RWPE1 (cell line): Measurements from ENCODE around the gene ABT1.

Source experiments
- CTCF ChIA-PET: fragments of 350-600 bp; sonication (Branson Sonifier 250); formaldehyde crosslinking; extraction: SDS; loops from one replicate; lab custom pipeline; 2021; lab: Yijun Ruan, JAX
- POLR2A ChIA-PET: fragments of 400-600 bp; formaldehyde crosslinking; extraction: SDS; loops from one replicate; lab custom pipeline; 2020; ENCODE audit warnings: antibody characterized with exemption; ENCODE audit not compliant: low non-redundant PET; lab: Yijun Ruan, JAX
- DNase-seq: peaks from one replicate; pipeline ENCODE4 v3.0.0; 2012; ENCODE audit warnings: low spot score
- H3K27ac ChIP-seq: fragments of 450-650 bp; 2 replicates; pipeline ENCODE4 v1.5.1; 2017
- TF ChIP-seq, protein P1 (sequence below): fragments of 450-650 bp; conservative IDR thresholded peaks from 2 replicates; pipeline ENCODE4 v1.5.1; 2017; ENCODE audit warnings: low read depth, mild to moderate bottlenecking

ABT1 gene

DNA sequence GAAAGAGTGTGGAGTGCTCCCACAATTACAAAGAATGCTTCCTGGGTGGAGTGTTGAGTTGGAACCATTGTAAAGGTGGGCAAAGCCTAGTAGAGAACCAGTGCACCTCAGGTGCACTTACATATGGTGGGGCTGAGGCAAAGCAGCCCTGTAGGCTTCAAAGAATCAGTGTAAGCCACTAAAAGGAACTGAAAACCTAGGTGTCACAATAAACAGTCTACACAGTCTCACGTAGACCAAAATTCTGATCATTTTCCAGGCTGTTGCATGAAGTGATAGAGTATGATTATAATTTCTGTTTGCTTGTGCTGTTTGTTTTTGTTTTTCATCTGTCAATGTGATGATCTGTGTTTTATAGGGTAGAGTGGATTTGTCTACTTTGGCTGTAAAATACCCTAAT, 2.8 kb downstream of the ABT1 start:
- TF ChIP-seq, protein P1, sequence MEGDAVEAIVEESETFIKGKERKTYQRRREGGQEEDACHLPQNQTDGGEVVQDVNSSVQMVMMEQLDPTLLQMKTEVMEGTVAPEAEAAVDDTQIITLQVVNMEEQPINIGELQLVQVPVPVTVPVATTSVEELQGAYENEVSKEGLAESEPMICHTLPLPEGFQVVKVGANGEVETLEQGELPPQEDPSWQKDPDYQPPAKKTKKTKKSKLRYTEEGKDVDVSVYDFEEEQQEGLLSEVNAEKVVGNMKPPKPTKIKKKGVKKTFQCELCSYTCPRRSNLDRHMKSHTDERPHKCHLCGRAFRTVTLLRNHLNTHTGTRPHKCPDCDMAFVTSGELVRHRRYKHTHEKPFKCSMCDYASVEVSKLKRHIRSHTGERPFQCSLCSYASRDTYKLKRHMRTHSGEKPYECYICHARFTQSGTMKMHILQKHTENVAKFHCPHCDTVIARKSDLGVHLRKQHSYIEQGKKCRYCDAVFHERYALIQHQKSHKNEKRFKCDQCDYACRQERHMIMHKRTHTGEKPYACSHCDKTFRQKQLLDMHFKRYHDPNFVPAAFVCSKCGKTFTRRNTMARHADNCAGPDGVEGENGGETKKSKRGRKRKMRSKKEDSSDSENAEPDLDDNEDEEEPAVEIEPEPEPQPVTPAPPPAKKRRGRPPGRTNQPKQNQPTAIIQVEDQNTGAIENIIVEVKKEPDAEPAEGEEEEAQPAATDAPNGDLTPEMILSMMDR = no peak

DNA sequence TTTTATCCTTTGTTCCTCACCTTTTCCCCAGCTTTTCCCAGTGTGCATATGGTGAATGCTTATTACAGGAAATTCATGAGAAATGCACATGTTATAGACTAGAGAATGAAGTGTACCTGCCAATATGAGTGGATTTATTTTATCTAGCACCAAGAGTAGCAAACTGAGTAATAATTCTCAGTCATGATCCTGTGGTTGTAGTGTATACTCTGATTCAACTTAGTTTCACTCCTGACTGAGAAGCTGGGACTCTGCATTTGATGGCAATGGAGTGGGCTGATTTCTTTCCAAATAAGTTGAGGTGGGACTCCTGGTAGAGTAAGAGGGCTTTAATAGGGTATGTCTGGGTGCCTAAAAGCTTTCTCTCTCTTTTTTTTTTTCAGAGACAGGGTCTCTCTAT, 4.0 kb downstream of the ABT1 start:
- TF ChIP-seq, protein P1 = no peak
- POLR2A ChIA-PET = no interaction called here

More for the DNA sequence above, 2.8 kb downstream of the ABT1 start:
- H3K27ac ChIP-seq = no peak overlapping the region
- POLR2A ChIA-PET = no interaction called here
- CTCF ChIA-PET = interaction anchor here (0.8 kb wide), 1 partner anchor 67 kb away, joined by 3 read pairs; no protein-coding TSS in a partner anchor
- DNase-seq = no peak

DNA sequence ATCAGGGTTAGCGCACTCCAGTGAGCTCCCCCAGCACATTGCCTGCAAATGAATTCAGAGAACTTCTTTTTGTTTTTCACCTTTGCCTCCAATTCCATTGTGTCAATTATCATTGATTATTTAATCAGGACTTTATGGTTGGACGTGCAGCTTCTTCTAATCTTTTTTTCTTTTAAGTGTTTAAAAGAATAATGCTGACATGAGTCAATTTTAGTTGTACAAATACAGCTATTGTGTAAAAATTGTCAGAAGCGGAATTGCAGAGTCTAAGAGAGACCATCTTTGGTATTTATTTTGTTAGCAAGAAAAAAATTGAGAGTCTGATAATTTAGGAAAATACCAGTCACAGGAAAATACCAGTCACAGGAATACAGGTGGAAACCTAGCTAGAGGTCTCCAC, 5.5 kb downstream of the ABT1 start:
- POLR2A ChIA-PET = interaction anchor here (0.6 kb wide), 1 partner anchor 312 kb away, joined by 3 read pairs; no protein-coding TSS in a partner anchor
- TF ChIP-seq, protein P1 = no peak
- DNase-seq = no peak
- no peak overlapping the region for H3K27ac ChIP-seq
- CTCF ChIA-PET = no interaction called here

More for the DNA sequence above, 4.0 kb downstream of the ABT1 start:
- no peak overlapping the region for H3K27ac ChIP-seq
- no peak for DNase-seq
- CTCF ChIA-PET = interaction anchor here (0.7 kb wide), 1 partner anchor 259 kb away, joined by 4 read pairs; no protein-coding TSS in a partner anchor

DNA sequence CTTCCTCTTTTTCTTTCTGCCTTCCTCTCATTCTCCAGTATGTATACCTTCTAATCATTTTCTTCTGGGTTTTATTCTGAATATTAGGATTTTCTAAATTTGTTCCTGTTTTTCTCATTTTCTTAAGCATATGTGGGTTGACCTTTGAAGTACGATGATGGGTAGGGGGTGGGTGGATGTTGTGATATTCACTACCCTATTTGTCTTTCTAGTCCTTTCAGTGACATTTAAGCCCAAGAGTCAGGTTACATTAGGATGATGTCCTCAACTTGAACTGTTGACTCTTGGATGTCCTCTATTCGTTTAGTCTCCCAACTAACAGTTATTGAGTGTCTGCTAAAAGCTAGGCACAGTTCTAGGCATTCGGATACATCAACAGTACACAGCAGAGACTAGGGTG, 7.3 kb downstream of the ABT1 start:
- ChIA-PET CTCF (no interaction called here), POLR2A (no interaction called here)
- no peak overlapping the region for H3K27ac ChIP-seq
- DNase-seq = no peak
- TF ChIP-seq, protein P1 = no peak

DNA sequence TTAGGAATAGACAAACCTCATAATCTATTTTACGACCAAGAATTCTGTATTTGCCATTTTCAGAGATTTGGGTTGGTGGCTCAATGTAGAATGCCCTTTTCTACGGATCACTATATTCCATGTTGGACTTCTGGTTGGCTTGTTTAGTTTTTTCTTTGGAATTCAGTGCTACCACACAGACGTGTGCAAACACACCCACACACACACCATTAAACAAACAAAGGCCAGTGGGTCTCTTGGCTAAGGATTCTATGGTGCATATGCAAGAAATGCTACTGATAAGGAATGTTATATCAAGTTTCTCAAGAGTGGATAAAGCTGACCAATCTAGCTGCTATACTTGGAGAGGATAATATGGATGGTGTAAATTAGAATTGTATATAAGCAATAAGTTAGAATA, 8.0 kb downstream of the ABT1 start:
- CTCF ChIA-PET = no interaction called here

DNA sequence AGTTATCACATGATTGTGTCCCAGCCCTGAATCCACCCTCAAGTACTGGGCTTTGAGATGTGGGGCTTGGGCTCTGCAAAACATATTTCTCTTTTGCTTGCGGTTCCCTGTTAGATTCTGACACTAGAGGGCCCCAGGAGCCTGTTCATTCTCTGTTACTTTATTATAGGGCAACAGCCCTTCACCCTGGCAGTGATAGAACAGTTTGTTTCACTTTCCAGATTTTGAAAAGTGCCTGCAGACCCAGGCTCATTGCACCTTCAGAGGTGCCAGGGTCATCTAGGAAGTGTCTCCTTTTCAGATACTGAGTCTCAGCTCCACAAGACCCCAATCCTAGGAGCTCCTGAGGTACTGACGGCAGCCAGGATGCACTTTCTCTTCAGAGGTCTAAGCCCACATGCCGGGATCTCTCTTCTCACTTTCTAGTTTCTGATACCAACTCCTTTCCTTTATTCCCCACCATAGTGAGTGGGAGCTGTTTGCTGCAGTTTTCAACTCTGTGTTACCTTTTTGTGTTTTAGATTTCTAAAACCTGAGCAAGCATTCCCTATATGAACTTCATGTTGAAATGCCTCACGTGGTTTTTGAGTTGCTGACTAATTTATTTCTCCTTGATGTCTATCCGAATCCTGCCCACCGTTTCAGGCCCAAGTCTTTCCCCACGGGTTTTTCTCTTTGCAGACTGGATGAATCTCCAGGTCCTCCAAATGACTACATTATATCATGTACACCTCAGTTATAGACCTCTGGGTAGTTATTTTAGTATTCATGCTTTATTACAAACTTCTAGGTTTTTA, 10.9 kb downstream of the ABT1 start:
- H3K27ac ChIP-seq = no peak overlapping the region
- ChIA-PET POLR2A (no interaction called here), CTCF (interaction anchor here (0.7 to 1.0 kb wide), 2 partner anchors 466 to 476 kb away, joined by 3 read pairs; no protein-coding TSS in a partner anchor)
- peak; percentile 64 for DNase-seq
- TF ChIP-seq, protein P1 = peak; percentile 84

More for the DNA sequence above, 8.0 kb downstream of the ABT1 start:
- TF ChIP-seq, protein P1 = no peak
- DNase-seq = no peak
- POLR2A ChIA-PET = no interaction called here
- H3K27ac ChIP-seq = no peak overlapping the region
